B cell (primary cell): ENCODE results near the gene XYLT1. TPM values are rescaled to one million over a fixed set of nuclear protein-coding genes. Genes with fewer than 3 reads are reported as not detected.

Source experiments
- ATAC-seq: fragments of 200-7000 bp; cut with Tn5 transposase; one replicate; pipeline ENCODE4 v1.10.0; 2021; ENCODE audit warnings: low read depth, mild to moderate bottlenecking, moderate number of reproducible peaks, moderate library complexity
- CTCF ChIA-PET: fragments of 350-600 bp; sonication (Branson Sonifier 250); formaldehyde crosslinking; loops from one replicate; lab custom pipeline; 2021; ENCODE audit warnings: antibody characterized with exemption, inconsistent platforms; lab: Charles Lee
- POLR2A ChIA-PET: fragments of 350-600 bp; sonication (Branson Sonifier 250); formaldehyde crosslinking; loops from one replicate; lab custom pipeline; 2021; ENCODE audit warnings: antibody characterized with exemption; lab: Charles Lee
- DNase-seq: peaks from one replicate; pipeline ENCODE4 v3.0.0; 2013
- H2AFZ ChIP-seq: 2 replicates; pipeline ENCODE4 v1.6.1; 2012; ENCODE audit warnings: mild to moderate bottlenecking, low read depth, low read length; ENCODE audit not compliant: insufficient read depth, poor library complexity, severe bottlenecking
- H3K27ac ChIP-seq, 2 donors: 1 replicate in 1 of 2; 2 replicates in 1 of 2; pipeline ENCODE4 v1.5.1; 2012 to 2013; ENCODE audit warnings: low read length in 2 of 2, mild to moderate bottlenecking in 2 of 2, moderate library complexity in 1 of 2
- H3K27me3 ChIP-seq, 4 experiments: fragments of 200-600 bp in 1 of 4; sonication (generic) in 1 of 4; replicated peaks in 1 of 4; 1 replicate in 2 of 4; 2 replicates in 2 of 4; pipeline versions ENCODE4 v1.6.1 to v1.7.0; 2013 to 2016; ENCODE audit warnings: low read length in 3 of 4, mild to moderate bottlenecking in 2 of 4, mixed read lengths in 1 of 4, moderate library complexity in 1 of 4; ENCODE audit not compliant: insufficient read depth in 4 of 4, control insufficient read depth in 3 of 4; ENCODE audit errors: control extremely low read depth in 1 of 4
- H3K36me3 ChIP-seq, 2 experiments: replicated peaks in 1 of 2; 1 replicate in 1 of 2; 2 replicates in 1 of 2; pipeline versions ENCODE4 v1.6.1 to v1.7.1; 2013; ENCODE audit warnings: low read length in 1 of 2; ENCODE audit not compliant: insufficient read depth in 2 of 2, control insufficient read depth in 1 of 2; ENCODE audit errors: control extremely low read depth in 1 of 2, extremely low read depth in 1 of 2
- H3K4me1 ChIP-seq, 2 donors: fragments of 200-600 bp in 1 of 2; sonication (generic) in 1 of 2; 1 replicate in 1 of 2; 2 replicates in 1 of 2; pipeline versions ENCODE4 v1.5.1 to v1.6.1; 2013 to 2017; ENCODE audit warnings: low read length in 2 of 2; ENCODE audit not compliant: control insufficient read depth in 2 of 2, insufficient read depth in 2 of 2
- H3K4me2 ChIP-seq: replicated peaks from 2 replicates; pipeline ENCODE3; 2012; ENCODE audit warnings: mild to moderate bottlenecking, low read depth, low read length; ENCODE audit not compliant: poor library complexity, severe bottlenecking
- H3K4me3 ChIP-seq, 5 experiments: fragments of 200-600 bp in 1 of 5; sonication (generic) in 1 of 5; 1 replicate in 3 of 5; 2 replicates in 2 of 5; pipeline versions ENCODE4 v1.5.1 to v1.7.0; 2011 to 2016; ENCODE audit warnings: low read length in 4 of 5, mild to moderate bottlenecking in 4 of 5, low read depth in 2 of 5, control low read depth in 1 of 5, moderate library complexity in 1 of 5; ENCODE audit not compliant: insufficient read depth in 1 of 5; ENCODE audit errors: control extremely low read depth in 1 of 5, extremely low read depth in 1 of 5
- H3K79me2 ChIP-seq: fragments of 200-600 bp; sonication (generic); one replicate; pipeline ENCODE4 v1.6.0; 2016; ENCODE audit warnings: low read length; ENCODE audit not compliant: control insufficient read depth, insufficient read depth
- H3K9ac ChIP-seq: fragments of 200-600 bp; sonication (generic); 2 replicates; pipeline ENCODE4 v1.6.1; 2017; ENCODE audit warnings: mild to moderate bottlenecking, low read length, moderate library complexity
- H3K9me3 ChIP-seq, 3 donors: one replicate each; pipeline versions ENCODE4 v1.6.1 to v1.7.1; 2013; ENCODE audit warnings: low read length in 2 of 3; ENCODE audit not compliant: control insufficient read depth in 2 of 3, insufficient read depth in 1 of 3; ENCODE audit errors: control extremely low read depth in 1 of 3
- H4K20me1 ChIP-seq: 2 replicates; pipeline ENCODE4 v1.6.0; 2012; ENCODE audit warnings: mild to moderate bottlenecking, low read length; ENCODE audit not compliant: insufficient read depth, control insufficient read depth, poor library complexity, severe bottlenecking
- H3K27ac Mint-ChIP-seq: one replicate; pipeline ENCODE4 v1.8.0; 2021; ENCODE audit warnings: mixed read lengths
- H3K27me3 Mint-ChIP-seq: one replicate; pipeline ENCODE4 v1.8.0; 2021; ENCODE audit warnings: mixed read lengths
- H3K4me1 Mint-ChIP-seq: one replicate; pipeline ENCODE4 v1.8.0; 2021; ENCODE audit warnings: mixed read lengths
- H3K4me3 Mint-ChIP-seq: one replicate; pipeline ENCODE4 v1.8.0; 2021; ENCODE audit warnings: mixed read lengths
- H3K9me3 Mint-ChIP-seq: one replicate; pipeline ENCODE4 v1.8.0; 2022; ENCODE audit warnings: mixed read lengths; ENCODE audit not compliant: insufficient read depth
- CTCF ChIP-seq: fragments of 200-600 bp; IDR thresholded peaks from one replicate; pipeline ENCODE4 v1.8.0; 2022; ENCODE audit warnings: antibody characterized with exemption, mild to moderate bottlenecking
- EZH2 ChIP-seq: IDR thresholded peaks from 2 replicates; pipeline ENCODE4 v1.6.1; 2012; ENCODE audit warnings: borderline replicate concordance, low read depth, mild to moderate bottlenecking, moderate library complexity, low read length; ENCODE audit not compliant: insufficient read depth, poor library complexity, severe bottlenecking
- intact Hi-C: fragments of 100-400 bp; cut with micrococcal nuclease; formaldehyde crosslinking; loops from one replicate; pipeline ENCODE4 v1.10.0; 2022
- polyA plus RNA-seq: library from polyadenylated mRNA; depleted of rRNA; stranded (reverse); fragments of >200 nt; gene quantifications from 2 replicates; pipeline ENCODE4 v1.2.3, GENCODE V29; 2012
- total RNA-seq, 2 donors: library from RNA; stranded (reverse); fragments of 120-200 nt in 1 of 2; gene quantifications; 1 replicate in 1 of 2; 2 replicates in 1 of 2; pipeline versions ENCODE4 v1.2.3 to v1.2.4, GENCODE V29; 2013 to 2022

The XYLT1 gene
- total and polyA plus RNA-seq, 2 donors (not counting 1 experiment from before 2014, with no cell fraction given) = 8.7 to 59.6 TPM

- Histone ChIP-seq H3K4me1 (no peaks in the 10 kb centered on the region), H3K9ac (no peak overlapping the region), H3K27me3 (no peaks in the 10 kb centered on the region), H3K9me3 (peaks cover 0 to 6% (median 2%) of the 10 kb centered on the region in 3 donors), H2AFZ (no peak overlapping the region), H4K20me1 (no peaks in the 10 kb centered on the region), H3K4me3 (no peak overlapping the region), H3K79me2 (no peaks in the 10 kb centered on the region), H3K36me3 (no peaks in the 10 kb centered on the region), H3K27ac (no peak overlapping the region), H3K4me2 (no peak overlapping the region)
- CTCF ChIA-PET = no interaction called here
- DNase-seq = no peak
- POLR2A ChIA-PET = no interaction called here
- no peak for TF ChIP-seq EZH2
- intact Hi-C loops = no loop called here
- Mint-ChIP-seq H3K27me3 (peaks cover 4% of the 10 kb centered on the region), H3K27ac (no peak overlapping the region), H3K9me3 (no peaks in the 10 kb centered on the region), H3K4me1 (no peaks in the 10 kb centered on the region), H3K4me3 (no peak overlapping the region)
- no peak for ATAC-seq
Measured at GRCh38 chr16:17496891-17497290, 26.1 kb upstream of the XYLT1 start.

GRCh38 chr16:17493012-17493411, 22.3 kb upstream of the XYLT1 start:
- H3K4me3 Mint-ChIP-seq = no peak overlapping the region
- peaks cover 6% of the 10 kb centered on the region for H3K4me1 Mint-ChIP-seq
- no peak overlapping the region for H3K4me3 ChIP-seq
- peaks cover 0 to 6% (median 2%) of the 10 kb centered on the region in 3 donors for H3K9me3 ChIP-seq
- ChIA-PET CTCF (interaction anchor here (0.7 kb wide), 1 partner anchor 77 kb away, joined by 3 read pairs; no protein-coding TSS in a partner anchor), POLR2A (interaction anchor here (1.1 kb wide), 1 partner anchor 12 kb away, joined by 3 read pairs; no protein-coding TSS in a partner anchor)
- H3K27me3 Mint-ChIP-seq = peaks cover 8% of the 10 kb centered on the region
- no peak overlapping the region for H3K27ac ChIP-seq
- H3K27ac Mint-ChIP-seq = no peak overlapping the region
- no peak for TF ChIP-seq CTCF
- no peak for TF ChIP-seq EZH2
- H3K36me3 ChIP-seq = no peaks in the 10 kb centered on the region
- intact Hi-C loops = no loop called here
- H3K4me2 ChIP-seq = no peak overlapping the region
- H3K9me3 Mint-ChIP-seq = no peaks in the 10 kb centered on the region
- no peak overlapping the region for H2AFZ ChIP-seq
- no peaks in the 10 kb centered on the region for H3K4me1 ChIP-seq
- H3K79me2 ChIP-seq = no peaks in the 10 kb centered on the region
- no peaks in the 10 kb centered on the region for H3K27me3 ChIP-seq
- ATAC-seq = no peak
- H3K9ac ChIP-seq = no peak overlapping the region
- DNase-seq = no peak
- H4K20me1 ChIP-seq = no peaks in the 10 kb centered on the region
